GM21526 (cell line): ENCODE data around the gene SNX5.
"Not testable (repeated sequence)": the region's sequence is repeated elsewhere in the genome, so short reads cannot be mapped to it uniquely, and the experiment has no call there.

Source experiments
- ATAC-seq: cut with Tn5 transposase; IDR thresholded peaks from one replicate; pipeline ENCODE4 v1.9.1; 2021; ENCODE audit warnings: moderate library complexity; ENCODE audit not compliant: unreplicated experiment, low FRiP score

The SNX5 gene

DNA sequence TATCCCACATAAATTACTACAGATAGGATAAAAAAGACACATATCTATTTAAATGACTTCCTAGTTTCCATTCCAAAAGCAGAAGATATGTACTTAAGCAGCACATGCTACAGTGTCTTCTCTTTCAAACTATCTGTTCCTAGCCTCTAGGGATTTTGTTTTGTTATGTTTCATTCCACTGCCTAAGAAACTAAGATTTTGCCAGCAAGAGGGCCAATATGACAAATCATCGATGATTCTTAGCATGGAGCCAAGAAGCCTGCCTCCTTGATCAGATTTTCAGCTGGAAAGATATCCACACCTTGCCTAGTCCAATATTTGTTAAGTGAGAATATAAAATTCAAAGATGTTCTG, 7.0 kb downstream of the SNX5 start:
- no peak for ATAC-seq

DNA sequence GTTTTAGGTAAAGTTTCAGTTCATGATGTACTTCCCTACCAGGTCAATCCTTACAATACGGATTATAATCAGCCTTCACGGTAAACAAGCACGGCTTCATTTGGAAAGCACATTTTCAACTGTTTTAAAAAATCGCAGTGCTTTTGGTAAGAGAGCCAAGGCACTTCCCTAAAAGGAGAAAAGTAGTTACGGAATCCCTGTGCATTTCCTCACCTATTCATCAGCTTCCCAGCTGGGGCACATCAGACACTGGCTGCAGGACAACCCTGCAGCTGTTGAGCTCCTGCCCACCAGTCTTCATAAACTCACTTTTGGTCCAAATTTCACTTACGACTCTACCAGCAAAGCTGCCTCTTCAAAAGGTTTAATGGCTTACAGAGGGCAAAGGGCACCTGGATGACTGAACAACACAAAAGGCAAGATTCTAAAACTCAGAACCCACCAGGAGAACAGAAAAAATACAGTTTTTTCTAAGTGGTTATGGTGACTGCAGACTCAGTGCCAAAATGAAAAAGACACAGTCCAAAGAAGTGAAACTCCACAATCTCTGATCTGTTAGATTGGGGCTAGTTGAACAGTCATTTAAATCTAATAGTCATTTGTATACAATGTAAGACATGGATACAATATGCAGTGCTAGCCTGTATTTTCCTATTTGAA, 7.5 kb downstream of the SNX5 start:
- ATAC-seq: no peak

DNA sequence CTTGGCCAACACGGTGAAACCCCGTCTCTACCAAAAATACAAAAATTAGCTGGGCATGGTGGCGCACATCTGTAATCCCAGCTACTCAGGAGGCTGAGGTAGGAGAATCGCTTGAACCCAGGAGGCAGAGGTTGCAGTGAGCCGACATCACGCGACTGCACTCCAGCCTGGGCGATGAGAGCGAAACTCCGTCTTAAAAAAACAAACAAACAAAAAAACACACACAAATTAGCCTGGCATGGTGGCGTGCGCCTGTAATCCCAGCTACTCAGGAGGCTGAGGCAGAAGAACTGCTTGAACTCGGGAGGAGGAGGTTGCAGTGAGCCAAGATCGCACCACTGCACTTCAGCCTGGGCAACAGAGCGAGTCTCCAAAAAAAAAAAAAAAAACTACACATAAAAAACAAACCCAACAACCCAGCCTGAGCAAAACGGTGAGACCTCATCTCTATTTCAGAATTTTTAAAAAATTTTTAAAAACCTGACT, 8.2 kb downstream of the SNX5 start:
- not testable (repeated sequence) for ATAC-seq

DNA sequence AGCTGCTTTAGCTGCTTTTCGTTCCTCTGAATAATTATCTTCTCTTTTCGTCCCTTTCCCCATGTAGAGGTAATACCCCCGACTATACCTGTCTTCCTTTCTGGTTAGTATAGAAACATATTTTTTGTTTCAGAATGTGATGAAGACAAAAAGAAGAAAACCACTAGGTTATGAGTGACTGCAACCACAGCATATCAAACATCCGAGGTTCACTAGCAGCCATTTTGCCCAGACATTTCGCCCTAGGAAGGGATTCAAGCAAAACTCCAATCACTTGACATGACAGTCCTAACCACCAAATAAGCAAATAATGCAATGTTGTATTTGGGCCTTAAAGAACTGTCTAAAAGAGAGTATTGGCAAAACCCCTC, 9.4 kb downstream of the SNX5 start:
- ATAC-seq: no peak

- ATAC-seq: no peak
These were observed 10.0 kb downstream of the SNX5 start for GRCh38 chr20:17958373-17959256.

- no peak for ATAC-seq
These were observed 10.9 kb downstream of the SNX5 start for GRCh38 chr20:17957505-17958363.

GRCh38 chr20:17956099-17956685, 12.4 kb downstream of the SNX5 start:
- no peak for ATAC-seq

- no peak for ATAC-seq
These were observed 13.3 kb downstream of the SNX5 start for GRCh38 chr20:17955302-17955701.

- ATAC-seq: no peak
These were observed 14.7 kb downstream of the SNX5 start for GRCh38 chr20:17953935-17954334.

- ATAC-seq: no peak
These were observed 15.6 kb downstream of the SNX5 start for GRCh38 chr20:17952692-17953684.

- no peak for ATAC-seq
These were observed 17.3 kb downstream of the SNX5 start for GRCh38 chr20:17951323-17951722.

- no peak for ATAC-seq
These were observed 17.9 kb downstream of the SNX5 start for GRCh38 chr20:17950670-17951069.

DNA sequence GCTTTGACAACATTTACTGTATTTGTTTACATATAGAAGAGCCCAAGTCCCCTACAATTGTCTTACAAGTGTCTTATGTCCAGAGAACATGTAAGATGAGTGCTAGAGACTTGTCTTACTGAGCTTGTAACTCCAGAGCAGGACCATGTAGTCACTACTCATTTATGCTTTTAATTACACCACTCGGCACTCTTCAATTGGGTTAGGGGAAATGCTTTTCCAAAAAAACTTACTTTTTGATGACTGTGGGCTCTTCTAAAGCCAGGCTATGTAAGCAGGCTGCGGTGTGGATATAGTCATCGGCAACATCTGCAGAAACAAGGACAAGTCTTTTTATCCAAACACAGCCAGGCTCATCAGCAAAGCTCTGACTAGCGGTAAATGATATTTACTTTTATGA, 18.7 kb downstream of the SNX5 start:
- ATAC-seq: no peak

DNA sequence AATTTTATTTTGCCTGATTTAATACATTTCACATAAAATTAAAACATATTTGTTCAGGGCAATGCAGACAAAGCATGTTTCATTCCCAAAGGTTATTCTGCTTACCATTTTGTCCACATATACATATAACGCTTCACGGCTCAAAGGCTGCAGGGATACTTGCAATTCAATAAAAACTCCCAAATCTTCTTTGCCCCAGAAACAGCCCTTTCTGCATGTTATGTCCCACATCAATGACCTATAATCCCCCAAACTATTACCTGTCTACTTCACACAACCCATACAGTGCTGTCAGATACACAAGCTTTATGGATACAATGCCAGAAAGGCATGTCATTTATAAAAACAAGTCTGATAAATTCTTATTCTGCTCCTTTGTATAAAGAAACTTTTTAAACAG, 20.2 kb downstream of the SNX5 start:
- ATAC-seq: no peak

DNA sequence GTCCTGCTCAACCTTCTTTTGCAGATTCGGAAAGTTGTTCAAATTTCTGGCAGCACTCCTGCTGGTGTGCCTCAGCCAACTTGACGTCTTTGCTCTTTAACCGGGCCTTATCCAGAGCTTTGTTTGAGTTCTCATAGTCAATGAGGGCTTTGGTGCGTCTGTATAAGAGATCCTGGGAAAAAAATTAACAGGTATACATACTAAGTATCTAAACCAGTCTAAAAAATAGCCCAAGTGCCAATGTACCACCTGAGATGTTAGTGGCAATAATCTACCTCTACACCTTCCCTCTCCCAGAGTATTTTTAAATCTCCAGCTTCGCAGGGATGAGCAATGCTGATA, 21.1 kb downstream of the SNX5 start:
- no peak for ATAC-seq

GRCh38 chr20:17946572-17947473, 21.8 kb downstream of the SNX5 start:
- ATAC-seq: no peak

DNA sequence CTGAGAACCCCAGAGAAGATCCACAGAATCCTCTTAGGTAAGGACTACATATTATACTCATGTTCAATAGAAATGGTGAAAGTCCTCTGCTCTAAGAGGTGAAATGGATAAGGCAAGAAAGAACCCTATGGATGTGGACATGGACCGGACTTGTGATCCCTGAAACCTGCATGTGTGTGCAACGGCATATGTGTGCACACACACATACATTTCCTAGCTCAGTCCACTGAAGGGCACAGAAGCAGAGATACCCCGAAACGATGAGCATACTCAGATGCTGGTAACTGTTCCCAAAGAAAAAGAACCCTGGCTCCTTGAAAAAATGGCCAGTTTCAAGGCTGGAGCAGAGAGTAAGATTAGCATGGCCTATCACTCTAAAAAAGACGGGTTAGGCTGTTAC, 22.6 kb downstream of the SNX5 start:
- no peak for ATAC-seq

DNA sequence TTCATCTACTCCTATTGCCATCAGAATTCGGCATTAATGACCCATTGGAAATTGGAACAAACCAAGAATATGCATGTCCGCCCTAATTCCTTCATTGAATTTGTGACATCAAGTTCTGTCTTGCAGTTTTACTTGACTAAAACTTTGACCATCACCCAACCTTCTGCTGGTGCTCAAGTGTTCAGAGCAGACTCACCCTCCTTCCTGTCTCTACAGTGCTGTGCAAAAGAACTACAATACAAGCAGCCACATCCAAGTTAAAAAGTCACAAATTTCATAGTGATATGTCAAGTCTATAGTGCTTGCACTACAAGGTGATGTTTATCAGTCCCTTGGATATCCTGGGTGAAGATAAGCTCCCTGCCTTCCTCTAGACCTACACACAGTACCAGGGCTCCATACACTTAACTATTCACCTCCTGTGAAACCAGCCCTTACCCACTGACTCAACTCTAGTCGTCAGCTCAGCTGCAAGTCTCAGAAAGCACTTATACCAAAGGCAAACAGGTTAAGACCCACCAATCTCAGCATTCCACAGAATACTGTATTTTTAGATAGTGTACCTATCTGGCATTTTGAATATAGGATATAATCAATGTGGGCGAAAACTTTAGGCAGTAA, 23.6 kb downstream of the SNX5 start:
- no peak for ATAC-seq
